ENCODE data around the gene DTNB. TPM values are rescaled to one million over a fixed set of nuclear protein-coding genes. Genes with fewer than 3 reads are reported as not detected.

DTNB gene
- total and polyA plus RNA-seq, 9 donors = 8.0 to 24.9 (median 17.5) TPM

- intact Hi-C loops (cut with DNase I) = loop anchor here in 1 of 4 donors (10.0 kb wide), 1 partner anchor 183 kb away; the partner anchor contains the start of gene DNMT3A
- H3K9me3 ChIP-seq = no peaks in the 10 kb centered on the region
- WGBS, 3 donors = 63 to 69% (median 68%) methylated on average over 4 of the region's 4 CpGs
- H3K36me3 ChIP-seq = no peaks in the 10 kb centered on the region
- no peaks in the 10 kb centered on the region for H3K27me3 ChIP-seq
- TF ChIP-seq POLR2A (IDR thresholded peaks at IDR 0.05) (no peak), CTCF (IDR thresholded peaks at IDR 0.05) (no peak)
- no peak overlapping the region for H3K4me3 ChIP-seq
- no peak overlapping the region for H3K27ac ChIP-seq
- no peak for DNase-seq
- peaks cover 4% of the 10 kb centered on the region for H3K4me1 ChIP-seq (ENCODE audit: insufficient read depth)
Observed at GRCh38 chr2:25528173-25528572, 145.2 kb downstream of the DTNB start.

- intact Hi-C loops (cut with DNase I) = loop anchor here in 1 of 4 donors (10.0 kb wide), 1 partner anchor 180 kb away; the partner anchor contains the start of gene DNMT3A
- Histone ChIP-seq H3K36me3 (no peaks in the 10 kb centered on the region), H3K9me3 (no peaks in the 10 kb centered on the region), H3K4me3 (no peak overlapping the region), H3K27me3 (no peaks in the 10 kb centered on the region), H3K4me1 (ENCODE audit: insufficient read depth) (no peaks in the 10 kb centered on the region), H3K27ac (no peak overlapping the region)
- WGBS, 3 donors = 93 to 96% (median 94%) methylated on average over 5 of the region's 5 CpGs
- TF ChIP-seq EP300 (IDR thresholded peaks at IDR 0.05) (no peak), POLR2A (IDR thresholded peaks at IDR 0.05) (no peak), CTCF (IDR thresholded peaks at IDR 0.05) (no peak)
- no peak for DNase-seq
Observed at GRCh38 chr2:25524507-25524906, 148.9 kb downstream of the DTNB start.

GRCh38 chr2:25523060-25523459, 150.3 kb downstream of the DTNB start:
- DNase-seq = no peak
- 82 to 88% (median 86%) methylated on average over 4 of the region's 4 CpGs for WGBS, 3 donors
- no peak overlapping the region for H3K4me3 ChIP-seq
- intact Hi-C loops (cut with DNase I) = loop anchor here in 1 of 4 donors (10.0 kb wide), 1 partner anchor 178 kb away; the partner anchor contains the start of gene DNMT3A
- no peaks in the 10 kb centered on the region for H3K36me3 ChIP-seq
- no peak overlapping the region for H3K27ac ChIP-seq
- no peaks in the 10 kb centered on the region for H3K27me3 ChIP-seq
- TF ChIP-seq EP300 (IDR thresholded peaks at IDR 0.05) = no peak
- TF ChIP-seq POLR2A (IDR thresholded peaks at IDR 0.05) = no peak
- TF ChIP-seq CTCF (IDR thresholded peaks at IDR 0.05) = no peak
- peaks cover 2% of the 10 kb centered on the region for H3K4me1 ChIP-seq (ENCODE audit: insufficient read depth)
- no peaks in the 10 kb centered on the region for H3K9me3 ChIP-seq

- no peaks in the 10 kb centered on the region for H3K27me3 ChIP-seq
- intact Hi-C loops (cut with DNase I) = loop anchor here in 1 of 4 donors (10.0 kb wide), 1 partner anchor 177 kb away; the partner anchor contains the start of gene DNMT3A
- no peaks in the 10 kb centered on the region for H3K36me3 ChIP-seq
- no peak for DNase-seq
- H3K4me3 ChIP-seq = peak overlapping the region; percentile 26
- no peak overlapping the region for H3K27ac ChIP-seq
- TF ChIP-seq POLR2A (IDR thresholded peaks at IDR 0.05) (no peak), CTCF (IDR thresholded peaks at IDR 0.05) (peak; percentile 62 to 88 (median 84))
- WGBS, 3 donors = 38 to 40% (median 39%) methylated on average over 10 of the region's 10 CpGs
- no peaks in the 10 kb centered on the region for H3K9me3 ChIP-seq
- H3K4me1 ChIP-seq (ENCODE audit: insufficient read depth) = peaks cover 2% of the 10 kb centered on the region
Observed at GRCh38 chr2:25521665-25522387, 151.6 kb downstream of the DTNB start.

All from ovary (tissue), 9 donors.